Right cardiac atrium (tissue), 5 donors: ENCODE measurements around the gene NUDT19. TPM values are rescaled to one million over a fixed set of nuclear protein-coding genes. Genes with fewer than 3 reads are reported as not detected.
"Not testable (repeated sequence)": the region's sequence is repeated elsewhere in the genome, so short reads cannot be mapped to it uniquely, and the experiment has no call there.

Source experiments
- ATAC-seq, 2 donors: fragments of 200-7000 bp; cut with Tn5 transposase; one replicate each; pipeline versions ENCODE4 v1.8.0 to v1.9.1; 2020; ENCODE audit warnings: moderate library complexity in 2 of 2, mild to moderate bottlenecking in 1 of 2
- DNase-seq, 3 donors: peaks; one replicate each; pipeline ENCODE4 v3.0.0-alpha.2; 2020
- H3K27ac ChIP-seq: one replicate; pipeline ENCODE4 v1.5.1; 2013; ENCODE audit warnings: mild to moderate bottlenecking, low read length, control low read depth, moderate library complexity
- H3K27me3 ChIP-seq: one replicate; pipeline ENCODE4 v1.6.1; 2013; ENCODE audit not compliant: control insufficient read depth, insufficient read depth
- H3K4me1 ChIP-seq: one replicate; pipeline ENCODE4 v1.6.1; 2013; ENCODE audit warnings: low read length; ENCODE audit not compliant: control insufficient read depth, insufficient read depth
- H3K4me3 ChIP-seq: one replicate; pipeline ENCODE4 v1.5.1; 2013; ENCODE audit warnings: low read length, control low read depth
- H3K9me3 ChIP-seq: one replicate; pipeline ENCODE4 v1.6.1; 2013; ENCODE audit warnings: low read length; ENCODE audit not compliant: control insufficient read depth
- WGBS: extraction: QIAGEN DNeasy Blood & Tissue Kit; methylation state at CpG from one replicate; pipeline ENCODE4 v1.1.7; 2013; 5-methylcytosine and 5-hydroxymethylcytosine counted together
- intact Hi-C, 4 donors: fragments of 100-400 bp; cut with DNase I; formaldehyde crosslinking; loops; one replicate each; pipeline versions ENCODE4 v1.11.0 to v1.14.0; 2022 to 2023
- long read RNA-seq, 4 donors: library from polyadenylated mRNA; unstranded; transcript quantifications; one replicate each; pipeline ENCODE4 v2.0.0, GENCODE V29; 2020 to 2021
- polyA plus RNA-seq: library from polyadenylated mRNA; stranded (reverse); fragments of 200-250 nt; gene quantifications from one replicate; pipeline ENCODE4 v1.2.3, GENCODE V29; 2013
- total RNA-seq, 4 donors: library from RNA; stranded (reverse); fragmentation: NEBNext Ultra II Directional; extraction: Animal tissue kit (Norgen Biotek cat#: 25700); gene quantifications; one replicate each; pipeline ENCODE4 v1.2.1, GENCODE V29; 2021
- donor health status: healthy with polysubstance abuse.
- donor health status: DM: no; HTN: yes; CAD: no.
- donor health status: DM: no; HTN: no; CAD: no.
- donor health status: DM: no; HTN: yes; CAD: no; lungs with severe emphysema.
- donor health status: DM: yes; HTN: yes; CAD: no.

Gene NUDT19
- 10 to 100 TPM in 3 of 4 donors, 1 to 10 TPM in 1; 9.3 to 16.9 (median 14.0) TPM for total RNA-seq
- polyA plus RNA-seq, result 12.3 TPM
- long read RNA-seq, donor 1, transcript NUDT19-201 (3 exons, 2,967 nt), result major isoform, 23 of 30 reads
- long read RNA-seq, donor 1, partial matches to known transcripts, result 0 of 30 reads
- long read RNA-seq, donor 1, other reads (novel, unspliced or antisense), result 7 of 30 reads
- long read RNA-seq, donor 2, partial matches to known transcripts, result 0 of 3 reads
- long read RNA-seq, donor 2, other reads (novel, unspliced or antisense), result 0 of 3 reads
- long read RNA-seq, donor 3, transcript NUDT19-201 (3 exons, 2,967 nt), result major isoform, 8 of 23 reads
- long read RNA-seq, donor 3, partial matches to known transcripts, result 0 of 23 reads
- long read RNA-seq, donor 3, other reads (novel, unspliced or antisense), result 15 of 23 reads
- long read RNA-seq, donor 4, transcript NUDT19-201 (3 exons, 2,967 nt), result major isoform, 5 of 6 reads
- long read RNA-seq, donor 4, partial matches to known transcripts, result 0 of 6 reads
- long read RNA-seq, donor 4, other reads (novel, unspliced or antisense), result 1 of 6 reads

DNA sequence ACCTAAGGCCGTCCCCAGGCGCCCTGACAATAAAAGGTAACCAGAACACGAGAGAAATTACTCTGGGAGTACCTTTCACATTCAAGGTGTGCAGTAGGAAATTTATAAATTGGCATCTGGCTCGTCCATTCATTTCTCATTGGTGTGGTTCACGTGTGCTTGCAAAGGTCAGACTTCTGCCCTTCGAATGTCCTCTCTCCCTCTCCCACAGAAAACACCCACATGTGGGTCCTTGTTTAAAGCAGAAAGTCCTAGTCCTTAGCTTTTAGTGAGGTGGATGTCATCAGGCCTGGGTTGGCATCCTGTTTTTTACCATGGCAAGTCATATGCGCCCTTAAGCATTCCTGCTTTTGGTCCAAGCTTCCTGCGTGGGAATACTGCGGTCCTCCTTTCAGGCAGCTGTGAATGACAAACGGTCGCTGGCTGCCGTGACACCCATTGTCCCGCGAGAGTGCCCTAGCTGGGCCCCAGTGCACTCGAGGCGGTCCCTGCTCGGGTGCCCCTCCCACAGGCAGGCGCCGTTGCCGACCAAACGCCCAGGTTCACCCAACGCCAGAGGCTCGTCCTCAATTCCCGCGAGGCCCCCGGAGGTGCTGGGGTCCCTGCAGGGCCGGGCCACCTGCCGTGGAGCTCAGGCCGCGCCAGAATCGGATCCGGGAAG, at the start of gene NUDT19:
TSS of gene NUDT19 (plus strand) at position 531 of the 661 bp plus-strand sequence. CDS start 140 bp downstream, outside the sequence.
- DNase-seq, result peak; percentile 86 to 96 (median 95)
- 6% methylated on average over 32 of the region's 32 CpGs for WGBS
- intact Hi-C loops, result no loop called here
- Histone ChIP-seq H3K27ac (peak within 1 kb of the TSS; percentile 46), H3K9me3 (no peaks in the 10 kb centered on the region), H3K27me3 (no peaks in the 10 kb centered on the region), H3K4me3 (peak within 1 kb of the TSS; percentile 53), H3K4me1 (peaks cover 2% of the 10 kb centered on the region)
- peak; percentile 98 for ATAC-seq

DNA sequence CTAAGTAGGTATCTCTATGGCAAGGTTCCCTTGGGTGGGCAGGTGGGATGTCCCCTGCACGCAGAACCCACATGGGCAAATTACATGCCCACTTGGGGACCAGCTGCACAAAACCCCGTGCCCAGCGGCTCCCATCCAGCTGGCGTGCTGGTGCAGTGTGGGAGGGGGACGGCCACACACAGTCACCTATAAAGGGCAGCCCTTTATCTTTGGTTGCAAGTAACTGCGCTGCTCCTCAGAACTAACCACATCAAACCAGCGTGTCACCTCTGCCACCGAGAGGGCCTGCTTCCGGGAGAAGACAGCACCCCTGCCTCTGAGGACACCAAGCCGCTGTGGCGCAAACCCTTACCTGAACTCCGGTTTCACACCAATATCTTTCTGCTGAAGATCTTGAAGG, 48.9 kb upstream of the NUDT19 start:
- no peak overlapping the region for H3K4me3 ChIP-seq
- H3K27ac ChIP-seq, result no peak overlapping the region
- intact Hi-C loops, result no loop called here
- DNase-seq (no peak), ATAC-seq (no peak)
- no peaks in the 10 kb centered on the region for H3K27me3 ChIP-seq
- H3K9me3 ChIP-seq, result no peaks in the 10 kb centered on the region
- 87% methylated on average over 12 of the region's 12 CpGs for WGBS
- H3K4me1 ChIP-seq, result no peaks in the 10 kb centered on the region

DNA sequence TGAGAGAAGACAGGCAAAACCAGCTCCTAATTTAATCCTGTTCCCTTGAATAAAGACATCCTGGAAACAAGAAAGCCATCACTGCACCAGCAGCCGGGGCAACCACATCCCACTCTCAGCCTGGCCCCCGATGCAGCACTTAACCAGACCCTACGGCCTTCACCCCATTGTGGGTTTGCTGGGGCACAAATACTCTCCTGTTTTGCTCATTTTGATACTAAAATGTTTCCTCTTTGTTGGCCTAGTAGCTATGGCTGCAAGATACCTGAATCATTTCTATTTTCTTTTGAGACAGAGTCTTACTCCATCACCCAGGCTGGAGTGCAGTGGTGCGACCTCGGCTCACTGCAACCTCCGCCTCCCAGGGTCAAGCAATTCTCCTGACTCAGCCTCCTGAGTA, 45.1 kb upstream of the NUDT19 start:
- intact Hi-C loops, result no loop called here
- no peak overlapping the region for H3K27ac ChIP-seq
- H3K4me3 ChIP-seq, result no peak overlapping the region
- DNase-seq (no peak), ATAC-seq (no peak)
- WGBS, result 95% methylated on average over 6 of the region's 6 CpGs
- H3K9me3 ChIP-seq, result no peaks in the 10 kb centered on the region
- H3K4me1 ChIP-seq, result peaks cover under 1% of the 10 kb centered on the region
- H3K27me3 ChIP-seq, result no peaks in the 10 kb centered on the region

DNA sequence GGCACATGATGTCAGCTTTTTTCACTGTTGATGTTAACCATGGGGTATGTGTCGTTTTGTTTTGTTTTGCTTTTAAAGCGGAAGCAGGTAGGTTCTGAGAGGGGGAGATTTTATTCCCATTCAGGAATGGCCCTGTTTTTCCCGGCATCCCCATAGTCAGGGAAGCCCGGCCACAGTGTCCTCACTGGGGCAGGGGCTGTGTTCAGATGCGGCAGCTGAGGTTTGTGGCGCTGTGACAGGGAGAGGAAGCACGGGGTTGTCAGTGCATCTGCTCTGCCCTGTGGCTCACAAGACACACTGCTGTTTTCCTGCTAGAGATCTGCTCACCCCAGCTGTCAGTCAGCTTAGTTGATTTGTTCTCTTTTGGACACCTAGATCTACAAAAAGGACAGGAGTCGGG, 44.3 kb upstream of the NUDT19 start:
- DNase-seq, result no peak
- Histone ChIP-seq H3K4me1 (peaks cover 5% of the 10 kb centered on the region), H3K27me3 (no peaks in the 10 kb centered on the region), H3K4me3 (no peak overlapping the region), H3K9me3 (no peaks in the 10 kb centered on the region), H3K27ac (no peak overlapping the region)
- no peak for ATAC-seq
- intact Hi-C loops, result no loop called here
- WGBS, result 84% methylated on average over 8 of the region's 8 CpGs

DNA sequence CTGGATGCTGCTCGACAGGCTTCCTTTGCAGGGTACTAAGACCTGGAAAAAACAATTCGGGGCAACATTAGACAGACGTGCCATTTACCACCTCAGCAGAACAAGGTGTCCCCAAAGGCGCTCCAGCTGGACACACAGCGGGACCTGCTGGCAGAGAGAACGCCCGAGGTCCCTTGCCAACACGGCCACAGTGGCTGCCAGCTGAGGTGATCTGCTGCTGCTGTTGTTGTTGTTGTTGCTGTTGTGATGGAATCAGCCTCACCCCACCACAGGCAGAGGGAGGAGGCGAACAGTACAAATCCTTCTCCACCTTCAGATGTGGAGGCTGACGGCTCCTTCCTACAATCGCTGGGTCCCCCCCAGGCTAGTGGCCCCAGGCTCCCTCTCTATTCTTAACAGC, 41.9 kb upstream of the NUDT19 start:
- ATAC-seq (peak; percentile 73 to 81), DNase-seq (peak; percentile 55 to 85 (median 82))
- WGBS, result 74% methylated on average over 11 of the region's 11 CpGs
- no peak overlapping the region for H3K4me3 ChIP-seq
- no peaks in the 10 kb centered on the region for H3K9me3 ChIP-seq
- no peaks in the 10 kb centered on the region for H3K27me3 ChIP-seq
- intact Hi-C loops, result no loop called here
- H3K4me1 ChIP-seq, result peaks cover 5% of the 10 kb centered on the region
- H3K27ac ChIP-seq, result peak overlapping the region; percentile 85

DNA sequence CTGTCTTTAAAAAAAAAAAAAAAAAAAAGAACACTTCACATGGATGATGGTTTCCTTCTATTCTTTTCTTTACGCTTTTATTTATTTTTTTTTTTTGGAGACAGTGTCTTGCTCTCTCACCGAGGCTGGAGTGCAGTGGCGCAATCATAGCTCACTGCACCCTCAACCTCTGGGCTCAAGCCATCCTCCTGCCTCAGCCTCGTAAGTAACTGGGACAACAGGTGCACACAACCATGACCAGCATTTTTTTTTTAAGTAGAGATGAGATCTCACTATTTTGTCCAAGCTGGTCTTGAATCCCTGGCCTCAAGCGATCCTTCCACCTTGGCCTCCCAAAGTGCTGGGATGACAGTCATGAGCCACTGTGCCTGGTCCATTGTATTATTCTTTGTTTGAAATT, 41.0 kb upstream of the NUDT19 start:
- DNase-seq (no peak), ATAC-seq (no peak)
- Histone ChIP-seq H3K4me1 (peaks cover 5% of the 10 kb centered on the region), H3K27ac (no peak overlapping the region), H3K9me3 (no peaks in the 10 kb centered on the region), H3K4me3 (no peak overlapping the region), H3K27me3 (no peaks in the 10 kb centered on the region)
- intact Hi-C loops, result no loop called here
- 86% methylated on average over 5 of the region's 5 CpGs for WGBS

DNA sequence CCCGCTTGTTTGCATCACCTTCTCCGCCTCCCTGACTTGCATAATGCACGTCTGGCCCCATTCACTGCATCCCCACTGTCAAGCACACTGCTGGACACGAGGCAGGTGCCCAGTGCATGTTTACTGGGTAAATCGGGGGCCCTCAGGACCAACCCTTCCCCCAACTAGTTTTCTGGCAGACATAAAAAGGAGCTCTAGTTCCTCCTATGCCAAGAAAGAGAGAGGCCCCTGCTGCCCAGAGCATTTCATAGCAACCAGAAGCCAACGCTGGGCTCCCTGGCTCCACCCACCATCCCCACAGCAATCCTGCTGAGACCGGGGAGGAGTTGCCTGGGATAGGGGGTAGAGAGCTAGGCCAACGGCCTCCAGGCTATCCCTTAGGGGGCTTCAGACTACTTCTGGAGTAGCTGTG, 39.9 kb upstream of the NUDT19 start:
- Histone ChIP-seq H3K27ac (peak overlapping the region; percentile 28), H3K4me1 (peaks cover 5% of the 10 kb centered on the region), H3K9me3 (no peaks in the 10 kb centered on the region), H3K4me3 (no peak overlapping the region), H3K27me3 (no peaks in the 10 kb centered on the region)
- ATAC-seq, result peak; percentile 64 to 72
- intact Hi-C loops, result no loop called here
- WGBS, result 48% methylated on average over 8 of the region's 8 CpGs
- DNase-seq, result peak in 2 of 3 donors; percentile 68 to 78

DNA sequence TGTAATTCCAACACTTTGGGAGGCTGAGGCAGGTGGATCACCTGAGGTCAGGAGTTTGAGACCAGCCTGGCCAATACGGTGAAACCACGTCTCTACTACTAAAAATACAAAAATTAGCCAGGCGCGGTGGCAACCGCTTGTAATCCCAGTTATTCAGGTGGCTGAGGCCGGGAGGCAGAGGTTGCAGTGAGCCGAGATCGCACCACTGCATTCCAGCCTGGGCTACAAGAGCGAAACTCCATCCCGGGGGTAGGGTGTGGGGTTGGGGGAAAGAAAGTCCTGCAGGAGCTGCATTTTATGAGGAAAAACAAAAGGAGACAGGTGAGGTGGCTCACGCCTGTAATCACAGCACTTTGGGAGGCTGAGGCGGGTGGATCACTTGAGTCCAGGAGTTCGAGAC, 39.3 kb upstream of the NUDT19 start:
- H3K4me1 ChIP-seq, intact Hi-C loops, H3K27me3 ChIP-seq, DNase-seq, ATAC-seq, H3K9me3 ChIP-seq, H3K4me3 ChIP-seq: not testable (repeated sequence)
- WGBS, result 92% methylated on average over 13 of the region's 13 CpGs
- H3K27ac ChIP-seq, result peak overlapping the region; percentile 6

DNA sequence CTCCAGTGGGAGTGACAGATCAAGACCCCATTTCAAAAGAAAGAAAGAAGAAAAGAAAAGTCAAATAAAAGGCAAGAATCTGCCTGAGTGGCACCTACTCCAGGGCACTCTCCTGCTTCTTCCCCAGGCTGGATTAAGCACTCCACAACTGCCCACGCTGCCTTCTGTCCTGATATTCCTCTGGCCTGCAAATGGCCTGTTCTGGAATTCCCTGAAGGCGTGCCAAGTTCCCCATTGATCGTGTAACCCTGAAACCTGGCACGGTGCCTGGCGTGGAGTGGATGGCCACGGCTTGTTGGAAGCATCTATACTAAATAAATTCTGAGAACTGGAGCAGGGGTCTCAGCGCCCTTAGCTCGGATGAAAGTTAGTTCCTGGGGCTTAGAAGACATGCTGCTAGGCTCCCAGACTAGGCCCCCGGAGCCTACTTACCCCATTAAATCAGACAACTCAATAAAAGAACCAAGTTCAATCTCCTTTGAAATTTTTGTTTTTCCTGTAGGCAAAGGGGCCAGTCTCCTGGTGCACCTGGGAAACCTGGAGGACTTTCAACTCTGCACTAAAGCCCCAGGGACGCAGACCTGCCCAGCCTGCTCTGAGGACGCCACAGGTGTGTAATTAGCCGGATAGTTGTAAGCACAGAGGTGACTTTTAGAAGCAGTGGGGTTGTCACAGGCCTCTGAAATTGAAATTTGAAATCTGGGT, 38.6 kb upstream of the NUDT19 start:
- Histone ChIP-seq H3K27ac (peak overlapping the region; percentile 66), H3K4me1 (peaks cover 5% of the 10 kb centered on the region), H3K9me3 (no peaks in the 10 kb centered on the region), H3K4me3 (no peak overlapping the region), H3K27me3 (no peaks in the 10 kb centered on the region)
- ATAC-seq (peak; percentile 68 to 71), DNase-seq (peak; percentile 84 to 92 (median 91))
- intact Hi-C loops, result no loop called here
- whole genome bisulfite sequencing, result 49% methylated on average over 12 of the region's 12 CpGs

DNA sequence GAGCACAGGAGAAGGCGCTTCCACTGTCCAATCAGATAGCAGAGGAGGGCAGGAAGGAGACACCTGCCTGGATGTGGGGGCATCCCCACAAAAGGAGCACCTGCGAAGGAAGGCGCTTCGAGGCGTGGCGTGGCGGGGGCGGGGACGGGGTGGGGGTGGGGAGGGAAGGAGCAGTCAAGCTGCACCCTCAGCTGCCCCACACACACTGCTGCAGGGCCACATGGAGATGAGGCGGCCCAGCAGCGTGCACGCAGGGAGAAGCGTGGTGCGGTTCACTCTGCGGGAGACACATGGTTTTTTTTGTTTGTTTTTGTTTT, 38.1 kb upstream of the NUDT19 start:
- 87% methylated on average over 15 of the region's 15 CpGs for WGBS
- intact Hi-C loops, result no loop called here

DNA sequence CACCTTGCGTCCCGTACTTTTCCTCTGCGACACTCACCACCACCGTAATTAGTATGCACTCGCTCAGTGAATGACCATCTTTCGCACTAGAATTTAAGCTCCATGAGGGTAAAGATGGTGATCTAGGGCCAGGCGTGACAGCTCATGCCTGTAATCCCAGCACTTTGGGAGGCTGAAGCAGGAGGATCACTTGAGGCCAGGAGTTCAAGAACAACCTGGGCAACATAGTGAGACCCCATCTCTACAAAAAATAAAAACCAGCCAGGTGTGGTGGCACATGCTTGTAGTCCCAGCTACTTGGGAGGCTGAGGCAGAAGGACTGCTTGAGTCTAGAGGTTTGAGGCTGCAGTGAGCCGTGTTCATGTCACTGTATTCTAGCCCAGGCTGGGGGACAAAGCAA, 35.2 kb upstream of the NUDT19 start:
- WGBS, result 97% methylated on average over 8 of the region's 8 CpGs

More for the DNA sequence above, 38.1 kb upstream of the NUDT19 start:
- Histone ChIP-seq H3K4me1 (peaks cover 5% of the 10 kb centered on the region), H3K4me3 (no peak overlapping the region), H3K27me3 (no peaks in the 10 kb centered on the region), H3K27ac (no peak overlapping the region), H3K9me3 (no peaks in the 10 kb centered on the region)
- DNase-seq (no peak), ATAC-seq (no peak)

More for the DNA sequence above, 35.2 kb upstream of the NUDT19 start:
- ATAC-seq, intact Hi-C loops, H3K4me3 ChIP-seq, DNase-seq, H3K27me3 ChIP-seq, H3K9me3 ChIP-seq, H3K27ac ChIP-seq, H3K4me1 ChIP-seq: not testable (repeated sequence)
